Epithelial cell of proximal tubule (primary cell): ENCODE results near the gene NEDD8. TPM values are rescaled to one million over a fixed set of nuclear protein-coding genes. Genes with fewer than 3 reads are reported as not detected.

ENCODE experiments used
- DNase-seq: peaks from one replicate; pipeline ENCODE4 v3.0.0-alpha.2; 2011; ENCODE audit warnings: low read depth
- H3K4me3 ChIP-seq: 2 replicates; pipeline ENCODE4 v1.5.1; 2011; ENCODE audit warnings: low read depth, mild to moderate bottlenecking, low read length
- CTCF ChIP-seq: conservative IDR thresholded peaks from 2 replicates; pipeline ENCODE4 v1.5.1; 2012; ENCODE audit warnings: low read depth, mild to moderate bottlenecking, low read length
- total RNA-seq: library from RNA; depleted of rRNA; stranded (reverse); fragments of >200 nt; gene quantifications from 2 replicates; pipeline ENCODE4 v1.2.3, GENCODE V29; 2015

NEDD8 gene
- total RNA-seq, 1 donor from 2014 or later: 220 TPM

- no peak for TF ChIP-seq CTCF
- no peak for DNase-seq
- no peak overlapping the region for H3K4me3 ChIP-seq
Measured at GRCh38 chr14:24198814-24199524, 33.2 kb downstream of the NEDD8 start.

- no peak for TF ChIP-seq CTCF
- no peak for DNase-seq
- peak overlapping the region; percentile 74 for H3K4me3 ChIP-seq
Measured at GRCh38 chr14:24197056-24197450, 35.1 kb downstream of the NEDD8 start.

- peak overlapping the region; percentile 74 for H3K4me3 ChIP-seq
- no peak for DNase-seq
- no peak for TF ChIP-seq CTCF
Measured at GRCh38 chr14:24196071-24197055, 35.8 kb downstream of the NEDD8 start.

GRCh38 chr14:24195186-24196070, 36.7 kb downstream of the NEDD8 start, which contains the start of gene TM9SF1:
Gene TM9SF1, minus strand, starts transcription at chr14:24195441. Its CDS starts 422 bp downstream, at chr14:24195019.
- DNase-seq: no peak
- TF ChIP-seq CTCF: no peak
- H3K4me3 ChIP-seq: peak within 1 kb of the TSS; percentile 74

GRCh38 chr14:24194873-24195185, 37.3 kb downstream of the NEDD8 start:
- DNase-seq: no peak
- TF ChIP-seq CTCF: no peak
- H3K4me3 ChIP-seq: peak overlapping the region; percentile 74

GRCh38 chr14:24194186-24194872, 37.8 kb downstream of the NEDD8 start:
- peak overlapping the region; percentile 74 for H3K4me3 ChIP-seq
- no peak for TF ChIP-seq CTCF
- no peak for DNase-seq
